Stimulated activated CD8-positive, alpha-beta memory T cell treated with anti-CD3 and anti-CD28 coated beads, Interleukin-15, amount 100 ng/mL, for 1 hour (primary cell): ENCODE results near the gene SOCS7.

Experiments
- DNase-seq: peaks from one replicate; pipeline ENCODE4 v3.0.0-alpha.2; 2020; ENCODE audit warnings: low read depth

The SOCS7 gene

GRCh38 chr17:38338053-38338452 is 13.6 kb upstream of the SOCS7 start:
- DNase-seq, result no peak

- no peak for DNase-seq
Observed at GRCh38 chr17:38338535-38338934, 13.1 kb upstream of the SOCS7 start.

- DNase-seq, result no peak
Observed at GRCh38 chr17:38339891-38340290, 11.8 kb upstream of the SOCS7 start.

- no peak for DNase-seq
Observed at GRCh38 chr17:38341035-38341721, 10.5 kb upstream of the SOCS7 start.

GRCh38 chr17:38342886-38343607 is 8.6 kb upstream of the SOCS7 start:
- DNase-seq, result no peak

GRCh38 chr17:38343608-38344419 is 7.8 kb upstream of the SOCS7 start, which contains the start of gene GPR179:
Gene GPR179 (minus strand): TSS chr17:38343956. CDS start chr17:38343789, 167 bp downstream.
- DNase-seq, result no peak

- no peak for DNase-seq
Observed at GRCh38 chr17:38344420-38344745, 7.3 kb upstream of the SOCS7 start.

- no peak for DNase-seq
Observed at GRCh38 chr17:38345743-38346142, 5.9 kb upstream of the SOCS7 start.

GRCh38 chr17:38349097-38349730 is 2.4 kb upstream of the SOCS7 start:
- peak; percentile 74 for DNase-seq

GRCh38 chr17:38350035-38350434 is 1.6 kb upstream of the SOCS7 start:
- no peak for DNase-seq

GRCh38 chr17:38352245-38353085 is 821 bp downstream of the SOCS7 start:
- DNase-seq, result no peak

GRCh38 chr17:38353086-38353604 is 1.5 kb downstream of the SOCS7 start:
- DNase-seq, result no peak

- DNase-seq, result no peak
Observed at GRCh38 chr17:38353668-38354067, 2.0 kb downstream of the SOCS7 start.

GRCh38 chr17:38354466-38354865 is 2.8 kb downstream of the SOCS7 start:
- no peak for DNase-seq

GRCh38 chr17:38355251-38355650 is 3.6 kb downstream of the SOCS7 start:
- DNase-seq, result no peak

GRCh38 chr17:38357486-38358123 is 6.0 kb downstream of the SOCS7 start:
- no peak for DNase-seq

GRCh38 chr17:38358586-38359513 is 7.2 kb downstream of the SOCS7 start:
- no peak for DNase-seq

GRCh38 chr17:38361694-38362465 is 10.2 kb downstream of the SOCS7 start:
- DNase-seq, result no peak

- DNase-seq, result no peak
Observed at GRCh38 chr17:38363016-38363415, 11.4 kb downstream of the SOCS7 start.
